Transverse colon (tissue), 4 donors: ENCODE results near the gene RSPO1. TPM values are rescaled to one million over a fixed set of nuclear protein-coding genes. Genes with fewer than 3 reads are reported as not detected.

Experiments
- DNase-seq: peaks from one replicate; pipeline ENCODE4 v3.0.0-alpha.2; 2019
- H3K27ac ChIP-seq, 4 donors: fragments of 200-600 bp; sonication (generic); 2 replicates each; pipeline ENCODE4 v1.5.1; 2016 to 2018; ENCODE audit warnings: inconsistent platforms in 4 of 4
- H3K27me3 ChIP-seq: fragments of 200-600 bp; sonication (generic); 2 replicates; pipeline ENCODE4 v1.5.1; 2017; ENCODE audit warnings: inconsistent platforms
- H3K36me3 ChIP-seq, 4 donors: fragments of 200-600 bp; sonication (generic); 2 replicates each; pipeline ENCODE4 v1.5.1; 2017 to 2019; ENCODE audit warnings: inconsistent platforms in 4 of 4
- H3K4me1 ChIP-seq, 4 donors: fragments of 200-600 bp; sonication (generic); 2 replicates each; pipeline ENCODE4 v1.5.1; 2017 to 2020; ENCODE audit warnings: inconsistent platforms in 4 of 4
- H3K4me3 ChIP-seq, 4 donors: fragments of 200-600 bp; sonication (generic); 1 replicate in 1 of 4; 2 replicates in 3 of 4; pipeline versions ENCODE4 v1.5.1 to v1.6.1; 2017 to 2019; ENCODE audit warnings: inconsistent platforms in 4 of 4
- H3K9me3 ChIP-seq, 2 donors: fragments of 200-600 bp; sonication (generic); 2 replicates each; pipeline ENCODE4 v1.5.1; 2017 to 2019; ENCODE audit warnings: inconsistent platforms in 2 of 2
- EP300 ChIP-seq: sonication (generic); formaldehyde crosslinking; IDR thresholded peaks from one replicate; pipeline ENCODE4 v1.6.1; 2017; ENCODE audit warnings: antibody characterized with exemption, low read depth
- POLR2A ChIP-seq: fragments of 450-650 bp; IDR thresholded peaks from one replicate; pipeline ENCODE4 v1.6.1; 2016; ENCODE audit warnings: antibody characterized with exemption, mild to moderate bottlenecking, moderate library complexity
- POLR2AphosphoS5 ChIP-seq, 3 donors: sonication (generic); formaldehyde crosslinking; IDR thresholded peaks; one replicate each; pipeline ENCODE4 v1.6.1; 2016; ENCODE audit warnings: antibody characterized with exemption in 3 of 3
- WGBS, 2 donors: methylation state at CpG; one replicate each; pipeline ENCODE4 v1.1.5; 2018; ENCODE audit warnings: low coverage in 1 of 2; 5-methylcytosine and 5-hydroxymethylcytosine counted together
- in situ Hi-C, 4 donors: fragments of 200-750 bp; cut with MboI; loops; one replicate each; pipeline versions ENCODE4 v1.15.0 to v1.15.1; 2017; ENCODE audit warnings: low sequenced_read_pairs in 3 of 4, low pct_ligation_motif_present in 1 of 4, low pct_unique_long_range_greater_than_20kb in 1 of 4
- intact Hi-C: fragments of 100-400 bp; cut with DNase I; formaldehyde crosslinking; loops from one replicate; pipeline ENCODE4 v1.15.1; 2023; ENCODE audit warnings: low total_unique reads
- total RNA-seq, 4 donors: library from RNA; depleted of rRNA; stranded (reverse); fragments of >200 nt; gene quantifications; one replicate each; pipeline ENCODE4 v1.1.0, GENCODE V29; 2016
- TF ChIP-seq, protein P1 (sequence below), 5 experiments: fragments of 200-600 bp in 3 of 5; fragments of 450-650 bp in 2 of 5; sonication (generic) in 3 of 5; IDR thresholded peaks; 1 replicate in 2 of 5; 2 replicates in 3 of 5; pipeline ENCODE4 v1.5.1; 2016 to 2017; ENCODE audit warnings: antibody characterized with exemption in 5 of 5, inconsistent platforms in 3 of 5, mild to moderate bottlenecking in 2 of 5, moderate library complexity in 1 of 5

RSPO1 gene
- total RNA-seq, 4 donors from 2014 or later, result 0.40 to 11.6 (median 1.2) TPM

DNA sequence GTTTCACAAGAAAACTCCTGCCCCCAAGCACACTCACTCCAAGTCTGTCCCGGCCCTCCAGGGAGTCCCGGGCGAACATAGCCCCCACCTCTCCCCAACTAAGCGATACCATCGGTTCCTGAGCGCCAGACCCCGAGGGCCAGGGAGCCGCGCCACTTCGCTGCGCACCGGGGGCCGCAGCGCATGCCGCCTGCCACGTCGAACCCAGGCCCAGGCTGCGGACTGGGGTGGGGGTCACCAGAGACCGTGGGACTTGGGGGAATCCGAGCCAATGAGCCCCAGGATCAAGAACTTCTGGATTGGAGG, 801 bp downstream of the RSPO1 start:
- TF ChIP-seq EP300 (no peak), POLR2AphosphoS5 (IDR thresholded peaks at IDR 0.05) (no peak), POLR2A (no peak)
- TF ChIP-seq, protein P1, sequence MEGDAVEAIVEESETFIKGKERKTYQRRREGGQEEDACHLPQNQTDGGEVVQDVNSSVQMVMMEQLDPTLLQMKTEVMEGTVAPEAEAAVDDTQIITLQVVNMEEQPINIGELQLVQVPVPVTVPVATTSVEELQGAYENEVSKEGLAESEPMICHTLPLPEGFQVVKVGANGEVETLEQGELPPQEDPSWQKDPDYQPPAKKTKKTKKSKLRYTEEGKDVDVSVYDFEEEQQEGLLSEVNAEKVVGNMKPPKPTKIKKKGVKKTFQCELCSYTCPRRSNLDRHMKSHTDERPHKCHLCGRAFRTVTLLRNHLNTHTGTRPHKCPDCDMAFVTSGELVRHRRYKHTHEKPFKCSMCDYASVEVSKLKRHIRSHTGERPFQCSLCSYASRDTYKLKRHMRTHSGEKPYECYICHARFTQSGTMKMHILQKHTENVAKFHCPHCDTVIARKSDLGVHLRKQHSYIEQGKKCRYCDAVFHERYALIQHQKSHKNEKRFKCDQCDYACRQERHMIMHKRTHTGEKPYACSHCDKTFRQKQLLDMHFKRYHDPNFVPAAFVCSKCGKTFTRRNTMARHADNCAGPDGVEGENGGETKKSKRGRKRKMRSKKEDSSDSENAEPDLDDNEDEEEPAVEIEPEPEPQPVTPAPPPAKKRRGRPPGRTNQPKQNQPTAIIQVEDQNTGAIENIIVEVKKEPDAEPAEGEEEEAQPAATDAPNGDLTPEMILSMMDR (IDR thresholded peaks at IDR 0.05), result no peak
- H3K9me3 ChIP-seq, result no peaks in the 10 kb centered on the region
- intact Hi-C loops (no loop called here), in situ Hi-C loops (no loop called here)
- peak overlapping the region in 3 of 4 donors; percentile 24 to 38 (median 37) for H3K4me3 ChIP-seq
- no peak overlapping the region for H3K27ac ChIP-seq
- DNase-seq, result no peak
- WGBS, 2 donors, result 34% methylated on average over 17 of the region's 20 CpGs; no CpG with 5 or more reads in 1 of the 2 donors
- H3K36me3 ChIP-seq, result no peaks in the 10 kb centered on the region
- H3K27me3 ChIP-seq, result peaks cover 92% of the 10 kb centered on the region
- peaks cover 0 to 16% (median 9%) of the 10 kb centered on the region in 4 donors for H3K4me1 ChIP-seq

DNA sequence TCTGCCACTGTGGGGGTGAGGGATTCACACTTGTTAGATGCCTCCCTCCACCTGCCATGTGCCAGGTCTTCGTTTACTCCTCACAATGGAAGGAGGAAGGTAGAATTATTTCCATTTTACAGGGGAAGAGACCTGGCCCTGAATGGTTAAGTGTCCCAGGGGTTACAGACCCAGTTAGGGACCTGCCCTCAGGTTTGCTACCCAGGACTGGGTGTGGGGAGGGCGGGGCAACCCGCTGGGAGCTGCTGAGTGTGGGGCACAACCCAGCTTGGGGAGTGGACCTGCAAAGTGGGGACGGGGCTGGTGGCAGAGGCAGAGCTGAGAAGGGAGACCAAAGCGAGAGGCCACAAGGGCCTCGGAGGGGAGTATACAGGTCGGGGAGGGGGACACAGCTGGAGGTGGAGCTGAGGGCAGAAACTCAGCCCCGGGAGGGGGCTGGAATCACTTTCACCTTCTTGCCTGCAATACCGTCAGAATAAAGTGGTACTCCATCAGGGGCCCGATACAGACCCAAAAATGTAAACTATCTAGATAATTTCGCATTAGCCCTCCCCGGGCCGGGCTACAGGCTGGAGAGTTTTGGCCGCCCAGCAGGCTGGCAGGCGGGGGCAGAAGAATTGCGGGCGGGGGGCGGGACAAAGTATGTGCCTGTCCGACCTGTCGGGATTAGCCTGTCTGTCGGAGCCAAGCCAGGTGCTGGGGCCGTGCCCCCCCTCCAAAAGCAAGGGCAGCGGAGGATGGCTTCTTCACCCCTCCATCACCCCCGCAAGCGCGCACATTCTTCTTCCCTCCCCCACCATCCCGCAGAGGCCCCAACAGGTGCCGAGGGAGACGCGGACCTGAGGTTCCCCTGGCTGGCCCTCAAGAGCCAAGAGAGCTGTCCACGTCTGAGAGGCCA, 1.4 kb downstream of the RSPO1 start:
- TF ChIP-seq POLR2A, result no peak
- TF ChIP-seq POLR2AphosphoS5 (IDR thresholded peaks at IDR 0.05), result no peak
- no peak for TF ChIP-seq EP300
- TF ChIP-seq, protein P1 (IDR thresholded peaks at IDR 0.05), result no peak
- H3K27me3 ChIP-seq, result peaks cover 98% of the 10 kb centered on the region
- H3K27ac ChIP-seq, result no peak overlapping the region
- no peak for DNase-seq
- H3K9me3 ChIP-seq, result no peaks in the 10 kb centered on the region
- in situ Hi-C loops, result no loop called here
- H3K36me3 ChIP-seq, result no peaks in the 10 kb centered on the region
- intact Hi-C loops, result no loop called here
- 10 to 13% methylated on average over 3 to 27 of the region's 31 CpGs for WGBS, 2 donors
- H3K4me1 ChIP-seq, result peaks cover 0 to 16% (median 9%) of the 10 kb centered on the region in 4 donors
- peak overlapping the region in 2 of 4 donors; percentile 37 to 38 for H3K4me3 ChIP-seq

DNA sequence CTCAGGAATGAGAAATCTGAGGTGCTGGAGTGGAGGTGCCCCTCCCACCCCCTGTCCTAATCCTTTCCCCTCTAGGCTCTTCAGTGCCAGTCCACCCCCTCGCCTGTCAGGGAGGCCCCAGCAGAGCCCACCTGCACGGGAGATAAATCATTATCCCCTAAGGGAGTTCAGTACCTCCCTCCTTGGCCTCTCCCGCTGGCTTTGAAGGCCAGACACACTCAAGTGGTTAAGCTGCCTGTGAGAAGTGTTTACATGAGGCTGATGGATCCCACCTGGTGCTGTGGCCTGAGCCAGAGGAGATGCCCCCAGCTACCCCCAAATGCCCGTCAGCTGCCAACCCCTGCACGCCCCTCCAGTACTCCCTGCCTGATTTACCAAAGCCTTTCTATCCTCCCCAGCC, 3.7 kb downstream of the RSPO1 start:
- intact Hi-C loops (no loop called here), in situ Hi-C loops (no loop called here)
- peaks cover 0 to 16% (median 9%) of the 10 kb centered on the region in 4 donors for H3K4me1 ChIP-seq
- no peaks in the 10 kb centered on the region for H3K36me3 ChIP-seq
- no peak overlapping the region for H3K4me3 ChIP-seq
- no peak overlapping the region for H3K27ac ChIP-seq
- TF ChIP-seq POLR2A, result no peak
- no peak for TF ChIP-seq POLR2AphosphoS5 (IDR thresholded peaks at IDR 0.05)
- TF ChIP-seq, protein P1 (IDR thresholded peaks at IDR 0.05), result no peak
- TF ChIP-seq EP300, result no peak
- peaks cover 89% of the 10 kb centered on the region for H3K27me3 ChIP-seq
- 39 to 63% methylated on average over 3 to 5 of the region's 5 CpGs for WGBS, 2 donors
- DNase-seq, result no peak
- no peaks in the 10 kb centered on the region for H3K9me3 ChIP-seq

DNA sequence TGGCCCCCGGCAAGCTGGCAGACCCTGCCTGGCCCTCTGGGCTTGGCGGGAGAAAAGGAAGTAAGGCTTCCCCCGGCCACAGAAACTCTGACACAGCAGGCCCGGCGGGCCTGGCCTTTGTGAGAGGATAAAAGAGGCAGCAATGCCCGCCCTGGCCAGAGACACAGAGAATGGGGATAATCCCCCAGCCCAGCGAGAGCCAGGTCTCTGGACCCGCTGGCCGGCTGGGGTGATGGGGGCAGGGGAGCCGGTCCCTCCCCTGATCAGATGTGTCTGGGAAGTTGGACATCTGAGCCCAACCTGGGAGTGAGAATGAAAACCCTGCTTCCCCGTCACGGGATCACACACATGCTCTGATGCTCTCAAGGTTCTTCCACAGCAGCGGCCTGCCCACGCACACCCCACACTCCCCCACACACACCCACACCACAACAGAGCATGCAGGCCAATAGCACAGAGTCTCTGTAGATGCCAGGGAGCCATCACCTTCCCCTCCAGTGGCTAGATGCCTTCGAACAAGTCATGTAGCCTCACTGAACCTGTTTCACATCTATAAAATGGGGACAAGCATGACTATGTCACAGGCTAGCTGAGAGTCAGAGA, 4.2 kb downstream of the RSPO1 start:
- intact Hi-C loops, result no loop called here
- H3K9me3 ChIP-seq, result no peaks in the 10 kb centered on the region

More for the DNA sequence above, 4.2 kb downstream of the RSPO1 start:
- DNase-seq, result no peak
- Histone ChIP-seq H3K27me3 (peaks cover 86% of the 10 kb centered on the region), H3K27ac (no peak overlapping the region), H3K4me1 (peaks cover 0 to 16% (median 9%) of the 10 kb centered on the region in 4 donors), H3K36me3 (no peaks in the 10 kb centered on the region), H3K4me3 (no peak overlapping the region)
- in situ Hi-C loops, result no loop called here
- TF ChIP-seq EP300 (no peak), POLR2A (no peak), POLR2AphosphoS5 (IDR thresholded peaks at IDR 0.05) (no peak)
- TF ChIP-seq, protein P1 (IDR thresholded peaks at IDR 0.05), result no peak
- WGBS, 2 donors, result 13 to 38% methylated on average over 3 to 15 of the region's 15 CpGs
